Activated CD8-positive, alpha-beta T cell treated with anti-CD3 and anti-CD28 coated beads for 36 hours (primary cell): ENCODE data around the gene CDH22. TPM values are rescaled to one million over a fixed set of nuclear protein-coding genes. Genes with fewer than 3 reads are reported as not detected.

Experiments
- ATAC-seq: fragments of 200-7000 bp; cut with Tn5 transposase; one replicate; pipeline ENCODE4 v1.10.0; 2021; ENCODE audit warnings: mild to moderate bottlenecking, moderate library complexity
- CTCF ChIA-PET: fragments of 350-600 bp; sonication (Branson Sonifier 250); formaldehyde crosslinking; loops from one replicate; lab custom pipeline; 2021; ENCODE audit warnings: antibody characterized with exemption; lab: Charles Lee
- POLR2A ChIA-PET: fragments of 350-600 bp; sonication (Branson Sonifier 250); formaldehyde crosslinking; loops from one replicate; lab custom pipeline; 2021; ENCODE audit warnings: antibody characterized with exemption; lab: Charles Lee
- DNase-seq: peaks from one replicate; pipeline ENCODE4 v3.0.0-alpha.2; 2020
- H3K27ac Mint-ChIP-seq: one replicate; pipeline ENCODE4 v1.8.0; 2021; ENCODE audit warnings: mild to moderate bottlenecking, mixed read lengths
- H3K27me3 Mint-ChIP-seq: one replicate; pipeline ENCODE4 v1.8.0; 2021; ENCODE audit warnings: mixed read lengths
- H3K36me3 Mint-ChIP-seq: one replicate; pipeline ENCODE4 v1.8.0; 2021; ENCODE audit warnings: low read depth, mixed read lengths
- H3K4me1 Mint-ChIP-seq: one replicate; pipeline ENCODE4 v1.8.0; 2021; ENCODE audit warnings: low read depth, mixed read lengths
- H3K4me3 Mint-ChIP-seq: one replicate; pipeline ENCODE4 v1.8.0; 2021; ENCODE audit warnings: mild to moderate bottlenecking, moderate library complexity, mixed read lengths
- H3K9me3 Mint-ChIP-seq: one replicate; pipeline ENCODE4 v1.8.0; 2021; ENCODE audit warnings: mixed read lengths
- intact Hi-C: fragments of 100-400 bp; cut with micrococcal nuclease; formaldehyde crosslinking; loops from one replicate; pipeline ENCODE4 v1.10.0; 2022
- total RNA-seq, 2 experiments: library from RNA; stranded (reverse); gene quantifications; one replicate each; pipeline ENCODE4 v1.2.3, GENCODE V29; 2021
- TF ChIP-seq, protein P1 (sequence below): fragments of 200-600 bp; IDR thresholded peaks from one replicate; pipeline ENCODE4 v1.8.0; 2022; ENCODE audit warnings: antibody characterized with exemption, mild to moderate bottlenecking

CDH22 gene
- total RNA-seq, 2 experiments from 2014 or later, result not detected

DNA sequence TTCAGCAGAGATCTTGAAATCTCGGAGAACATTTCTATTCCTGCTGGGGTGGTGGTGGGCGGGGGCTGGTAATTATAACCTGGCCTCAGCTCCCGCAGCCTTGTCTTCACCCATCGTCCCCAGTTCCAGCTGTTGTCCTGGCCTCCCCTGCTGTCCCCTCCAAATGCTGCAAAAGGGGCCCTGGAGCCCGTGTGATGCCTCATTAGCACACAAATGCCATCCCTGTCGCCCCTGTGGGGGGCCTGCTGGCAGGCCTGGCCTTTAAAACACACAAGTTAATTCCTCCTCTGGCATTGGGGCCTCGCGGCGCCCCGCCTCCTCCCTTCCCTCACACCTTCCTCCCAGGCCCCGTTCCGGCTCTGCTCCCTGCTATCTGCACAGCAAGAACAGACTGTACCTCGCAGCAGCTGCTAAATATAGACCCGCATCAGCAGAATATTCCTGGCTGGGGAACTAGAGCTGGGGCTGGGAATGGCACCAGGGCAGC, 85.7 kb downstream of the CDH22 start:
- Mint-ChIP-seq H3K27me3 (peaks cover 13% of the 10 kb centered on the region), H3K9me3 (no peaks in the 10 kb centered on the region), H3K4me3 (no peak overlapping the region), H3K27ac (no peak overlapping the region), H3K4me1 (no peaks in the 10 kb centered on the region), H3K36me3 (no peaks in the 10 kb centered on the region)
- POLR2A ChIA-PET, result no interaction called here
- ATAC-seq (no peak), DNase-seq (no peak)
- intact Hi-C loops, result no loop called here
- TF ChIP-seq, protein P1, sequence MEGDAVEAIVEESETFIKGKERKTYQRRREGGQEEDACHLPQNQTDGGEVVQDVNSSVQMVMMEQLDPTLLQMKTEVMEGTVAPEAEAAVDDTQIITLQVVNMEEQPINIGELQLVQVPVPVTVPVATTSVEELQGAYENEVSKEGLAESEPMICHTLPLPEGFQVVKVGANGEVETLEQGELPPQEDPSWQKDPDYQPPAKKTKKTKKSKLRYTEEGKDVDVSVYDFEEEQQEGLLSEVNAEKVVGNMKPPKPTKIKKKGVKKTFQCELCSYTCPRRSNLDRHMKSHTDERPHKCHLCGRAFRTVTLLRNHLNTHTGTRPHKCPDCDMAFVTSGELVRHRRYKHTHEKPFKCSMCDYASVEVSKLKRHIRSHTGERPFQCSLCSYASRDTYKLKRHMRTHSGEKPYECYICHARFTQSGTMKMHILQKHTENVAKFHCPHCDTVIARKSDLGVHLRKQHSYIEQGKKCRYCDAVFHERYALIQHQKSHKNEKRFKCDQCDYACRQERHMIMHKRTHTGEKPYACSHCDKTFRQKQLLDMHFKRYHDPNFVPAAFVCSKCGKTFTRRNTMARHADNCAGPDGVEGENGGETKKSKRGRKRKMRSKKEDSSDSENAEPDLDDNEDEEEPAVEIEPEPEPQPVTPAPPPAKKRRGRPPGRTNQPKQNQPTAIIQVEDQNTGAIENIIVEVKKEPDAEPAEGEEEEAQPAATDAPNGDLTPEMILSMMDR, result no peak
- CTCF ChIA-PET, result interaction anchor here (0.9 kb wide), 1 partner anchor 71 kb away, joined by 3 read pairs; no protein-coding TSS in a partner anchor

DNA sequence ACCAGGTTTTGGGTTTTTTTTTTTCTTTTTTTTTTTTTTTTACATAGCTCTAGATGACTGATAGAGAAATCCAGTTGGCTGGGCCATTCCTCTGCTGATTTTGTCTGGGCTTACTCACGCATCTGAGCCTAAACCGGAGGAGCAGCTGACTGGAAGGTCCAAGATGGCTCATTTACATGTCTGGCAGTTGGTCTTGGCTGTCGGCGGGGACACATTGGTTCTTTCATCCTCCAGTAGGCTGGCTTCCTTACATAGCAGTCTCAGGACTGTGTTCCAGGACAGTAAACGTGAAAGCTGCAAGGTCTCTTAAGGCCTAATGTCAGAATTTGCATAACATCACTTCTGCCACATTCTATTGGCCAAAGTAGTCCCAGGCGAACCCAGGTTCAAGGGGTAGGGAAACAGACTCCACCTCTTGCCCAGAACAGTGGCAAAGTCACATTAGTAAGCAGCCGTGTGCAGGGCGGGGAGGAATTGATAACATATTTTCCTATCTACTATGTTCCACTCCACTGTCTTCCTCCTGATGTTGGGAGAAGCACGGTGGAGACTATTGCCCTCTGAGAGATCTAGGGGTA, 87.0 kb downstream of the CDH22 start:
- Mint-ChIP-seq H3K4me1 (no peaks in the 10 kb centered on the region), H3K36me3 (no peaks in the 10 kb centered on the region), H3K27me3 (peaks cover 10% of the 10 kb centered on the region), H3K9me3 (no peaks in the 10 kb centered on the region), H3K4me3 (no peak overlapping the region), H3K27ac (no peak overlapping the region)
- ChIA-PET POLR2A (no interaction called here), CTCF (no interaction called here)
- TF ChIP-seq, protein P1, result no peak
- no peak for ATAC-seq
- no peak for DNase-seq
- intact Hi-C loops, result no loop called here

DNA sequence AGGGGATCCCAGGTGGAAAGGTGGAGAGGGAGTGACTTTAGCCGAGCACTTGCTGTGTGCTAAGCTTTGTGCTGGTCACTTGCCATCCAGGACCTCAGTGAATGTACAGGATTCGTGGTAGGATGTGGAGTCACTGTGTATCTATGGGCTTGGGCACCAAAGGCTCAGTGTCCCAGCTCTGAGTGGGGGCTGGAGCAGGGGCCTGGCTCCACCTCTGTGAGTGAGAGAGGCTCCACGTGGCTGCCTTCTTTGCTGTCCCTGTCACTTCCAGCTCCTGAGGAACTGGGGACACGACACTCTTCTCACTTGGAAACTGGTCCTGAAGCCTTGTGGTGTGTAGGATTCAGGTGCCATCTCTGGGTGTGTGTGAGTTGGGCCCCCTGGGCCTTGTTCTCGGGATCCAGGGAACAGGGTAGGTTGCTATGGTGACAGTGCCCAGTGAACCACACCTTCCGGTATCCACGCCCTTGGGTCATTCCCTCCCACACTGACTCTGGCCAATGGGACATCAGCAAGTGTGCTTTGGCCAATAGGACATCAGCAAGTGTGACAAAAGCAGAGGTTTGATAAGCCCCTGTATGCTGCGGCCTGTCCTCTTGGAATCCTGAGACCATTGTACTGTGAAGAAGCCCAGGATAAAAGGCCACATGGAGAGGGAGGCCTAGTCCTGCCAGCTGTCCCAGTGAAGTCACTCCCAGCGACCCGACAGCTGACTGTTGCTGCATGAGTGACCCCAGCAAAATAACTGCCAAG, 87.7 kb downstream of the CDH22 start:
- TF ChIP-seq, protein P1, result no peak
- Mint-ChIP-seq H3K4me1 (no peaks in the 10 kb centered on the region), H3K27ac (no peak overlapping the region), H3K27me3 (peaks cover 5% of the 10 kb centered on the region), H3K4me3 (no peak overlapping the region), H3K9me3 (no peaks in the 10 kb centered on the region), H3K36me3 (no peaks in the 10 kb centered on the region)
- ChIA-PET POLR2A (no interaction called here), CTCF (no interaction called here)
- DNase-seq (no peak), ATAC-seq (no peak)
- intact Hi-C loops, result no loop called here

DNA sequence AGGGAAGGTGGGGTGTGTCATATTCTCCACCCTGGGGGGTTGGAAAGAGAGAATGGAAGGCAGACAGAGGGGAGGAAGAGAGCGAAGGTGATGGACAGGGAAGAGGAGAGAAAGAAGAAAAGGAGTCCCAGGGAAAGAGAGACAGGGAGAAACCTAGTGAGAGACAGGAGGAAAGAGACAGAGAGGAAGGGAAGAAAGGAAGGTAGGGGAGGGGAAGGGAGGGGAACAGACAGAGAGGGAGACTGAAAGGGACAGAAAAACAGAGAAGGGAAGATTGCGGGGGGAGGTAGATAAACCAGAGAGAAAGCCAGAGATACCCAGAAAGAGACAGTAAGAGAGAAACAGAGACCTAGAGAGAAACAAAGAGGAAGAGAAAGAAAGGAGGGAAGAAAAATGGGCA, 88.4 kb downstream of the CDH22 start:
- Mint-ChIP-seq H3K9me3 (no peaks in the 10 kb centered on the region), H3K27ac (no peak overlapping the region), H3K27me3 (peaks cover 5% of the 10 kb centered on the region), H3K4me1 (no peaks in the 10 kb centered on the region), H3K4me3 (no peak overlapping the region), H3K36me3 (no peaks in the 10 kb centered on the region)
- DNase-seq (no peak), ATAC-seq (no peak)
- ChIA-PET POLR2A (no interaction called here), CTCF (no interaction called here)
- intact Hi-C loops, result no loop called here
- TF ChIP-seq, protein P1, result no peak

DNA sequence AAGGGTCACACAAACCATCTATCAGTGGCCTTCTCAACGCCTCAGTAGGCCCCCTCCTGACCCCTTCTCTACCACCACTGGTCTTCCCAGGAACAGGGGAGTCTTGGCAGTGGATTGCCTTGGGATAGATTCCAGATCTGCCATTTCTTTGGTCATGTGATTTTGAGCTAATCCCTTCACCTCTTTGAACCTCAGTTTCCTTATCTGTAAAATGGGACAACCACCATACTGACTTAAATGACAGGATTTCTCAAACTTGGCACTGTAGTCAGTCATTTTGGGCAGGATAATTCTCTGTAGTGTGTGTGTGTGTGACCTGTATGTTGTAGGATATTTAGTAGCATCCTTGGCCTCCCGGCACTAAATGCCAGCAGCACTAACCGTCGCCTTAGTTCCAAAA, 89.1 kb downstream of the CDH22 start:
- CTCF ChIA-PET, result no interaction called here
- H3K4me3 Mint-ChIP-seq, result no peak overlapping the region
- H3K4me1 Mint-ChIP-seq, result no peaks in the 10 kb centered on the region
- no peaks in the 10 kb centered on the region for H3K36me3 Mint-ChIP-seq
- TF ChIP-seq, protein P1, result no peak
- DNase-seq, result no peak
- intact Hi-C loops, result no loop called here
- no peak overlapping the region for H3K27ac Mint-ChIP-seq
- ATAC-seq, result no peak
- H3K9me3 Mint-ChIP-seq, result no peaks in the 10 kb centered on the region
- H3K27me3 Mint-ChIP-seq, result peaks cover 6% of the 10 kb centered on the region
- POLR2A ChIA-PET, result no interaction called here
